Mammary epithelial cell (primary cell): ENCODE results near the gene TEX29.

Source experiments
- CTCF ChIP-seq, 2 donors: IDR thresholded peaks in 1 of 2; conservative IDR thresholded peaks in 1 of 2; 2 replicates each; pipeline ENCODE4 v1.5.1; 2011 to 2012; ENCODE audit warnings: inconsistent platforms in 2 of 2, low read length in 2 of 2, mild to moderate bottlenecking in 2 of 2, control low read depth in 1 of 2, low read depth in 1 of 2; ENCODE audit not compliant: insufficient read depth in 1 of 2; ENCODE audit errors: extremely low read depth in 1 of 2
- EZH2 ChIP-seq: IDR thresholded peaks from 2 replicates; pipeline ENCODE4 v1.6.1; 2012; ENCODE audit warnings: low read length, inconsistent platforms, borderline replicate concordance

DNA sequence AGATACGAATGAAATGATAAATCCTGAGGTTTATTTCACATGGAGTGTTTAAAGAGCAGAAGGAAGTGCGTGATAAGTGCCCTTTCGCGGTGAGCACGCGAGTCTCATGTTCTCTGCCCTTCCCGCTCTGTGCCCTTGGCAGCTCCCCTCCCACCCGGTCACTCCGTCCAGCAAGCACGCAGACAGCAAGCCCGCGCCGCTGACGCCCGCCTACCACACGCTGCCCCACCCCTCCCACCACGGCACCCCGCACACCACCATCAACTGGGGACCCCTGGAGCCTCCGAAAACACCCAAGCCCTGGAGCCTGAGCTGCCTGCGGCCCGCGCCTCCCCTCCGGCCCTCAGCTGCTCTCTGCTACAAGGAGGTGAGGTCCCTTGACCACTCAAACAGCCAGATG is 37.4 kb upstream of the TEX29 start:
- TF ChIP-seq CTCF (conservative IDR thresholded peaks at IDR 0.05 in 1 of 2, IDR thresholded peaks at IDR 0.05 in 1 of 2; ENCODE audit: extremely low read depth in 1 of 2, insufficient read depth in 1 of 2, low read depth in 1 of 2, low read length in 2 of 2), result no peak
- TF ChIP-seq EZH2, result no peak
